ENCODE results near the gene CXCL10. TPM values are rescaled to one million over a fixed set of nuclear protein-coding genes. Genes with fewer than 3 reads are reported as not detected.

CXCL10 gene
- total RNA-seq, 1 donor from 2014 or later: not detected

- Mint-ChIP-seq H3K36me3 (no peaks in the 10 kb centered on the region), H3K27me3 (ENCODE audit: insufficient read depth, low read depth) (peaks cover 2% of the 10 kb centered on the region), H3K4me1 (peaks cover 17% of the 10 kb centered on the region), H3K4me3 (no peak overlapping the region), H3K9me3 (no peaks in the 10 kb centered on the region), H3K27ac (peak overlapping the region; percentile 87)
- H3K4me3 ChIP-seq: no peak overlapping the region
- TF ChIP-seq EZH2 (IDR thresholded peaks at IDR 0.05): no peak
- TF ChIP-seq CTCF (IDR thresholded peaks at IDR 0.05): no peak
- no peak for TF ChIP-seq EZH2phosphoT487 (IDR thresholded peaks at IDR 0.05)
- no peak overlapping the region for H3K27ac ChIP-seq
- no peaks in the 10 kb centered on the region for H3F3A ChIP-seq (ENCODE audit: low read depth)
- no peaks in the 10 kb centered on the region for H3K79me2 ChIP-seq (ENCODE audit: low read depth)
- peak; percentile 36 for DNase-seq (ENCODE audit: low spot score)
- no peaks in the 10 kb centered on the region for H3K36me3 ChIP-seq
- H3K4me2 ChIP-seq: peak overlapping the region; percentile 12
- no peaks in the 10 kb centered on the region for H3K9me3 ChIP-seq (ENCODE audit: low read depth)
- peak overlapping the region; percentile 2 for H3K9ac ChIP-seq
- peaks cover 10% of the 10 kb centered on the region for H3K4me1 ChIP-seq
- no peaks in the 10 kb centered on the region for H3K27me3 ChIP-seq
- no peaks in the 10 kb centered on the region for H4K20me1 ChIP-seq (ENCODE audit: low read depth)
- H2AFZ ChIP-seq (replicated peaks): peak overlapping the region; percentile 95
Measured at GRCh38 chr4:76011700-76012387, 11.5 kb downstream of the CXCL10 start.

GRCh38 chr4:76011018-76011670 lies 12.2 kb downstream of the CXCL10 start:
- Histone ChIP-seq H3F3A (ENCODE audit: low read depth) (no peaks in the 10 kb centered on the region), H3K79me2 (ENCODE audit: low read depth) (no peaks in the 10 kb centered on the region), H3K4me3 (no peak overlapping the region), H3K27me3 (no peaks in the 10 kb centered on the region), H4K20me1 (ENCODE audit: low read depth) (no peaks in the 10 kb centered on the region), H3K9me3 (ENCODE audit: low read depth) (no peaks in the 10 kb centered on the region), H3K27ac (no peak overlapping the region), H3K9ac (no peak overlapping the region), H2AFZ (replicated peaks) (peak overlapping the region; percentile 95), H3K4me2 (no peak overlapping the region), H3K36me3 (no peaks in the 10 kb centered on the region), H3K4me1 (peaks cover 10% of the 10 kb centered on the region)
- Mint-ChIP-seq H3K27ac (no peak overlapping the region), H3K27me3 (ENCODE audit: insufficient read depth, low read depth) (peaks cover 2% of the 10 kb centered on the region), H3K36me3 (no peaks in the 10 kb centered on the region), H3K4me3 (no peak overlapping the region), H3K9me3 (no peaks in the 10 kb centered on the region), H3K4me1 (peaks cover 17% of the 10 kb centered on the region)
- no peak for DNase-seq (ENCODE audit: low spot score)
- TF ChIP-seq EZH2phosphoT487 (IDR thresholded peaks at IDR 0.05): no peak
- no peak for TF ChIP-seq CTCF (IDR thresholded peaks at IDR 0.05)
- TF ChIP-seq EZH2 (IDR thresholded peaks at IDR 0.05): no peak

GRCh38 chr4:76010576-76010975 lies 12.7 kb downstream of the CXCL10 start:
- Mint-ChIP-seq H3K9me3 (no peaks in the 10 kb centered on the region), H3K27ac (no peak overlapping the region), H3K4me3 (no peak overlapping the region), H3K4me1 (peaks cover 17% of the 10 kb centered on the region), H3K27me3 (ENCODE audit: insufficient read depth, low read depth) (peaks cover 2% of the 10 kb centered on the region), H3K36me3 (no peaks in the 10 kb centered on the region)
- TF ChIP-seq CTCF (IDR thresholded peaks at IDR 0.05): no peak
- no peak for TF ChIP-seq EZH2phosphoT487 (IDR thresholded peaks at IDR 0.05)
- no peak for TF ChIP-seq EZH2 (IDR thresholded peaks at IDR 0.05)
- peaks cover 10% of the 10 kb centered on the region for H3K4me1 ChIP-seq
- no peaks in the 10 kb centered on the region for H3K36me3 ChIP-seq
- no peak overlapping the region for H3K4me3 ChIP-seq
- no peaks in the 10 kb centered on the region for H3K79me2 ChIP-seq (ENCODE audit: low read depth)
- H3K4me2 ChIP-seq: no peak overlapping the region
- no peak overlapping the region for H3K9ac ChIP-seq
- peak overlapping the region; percentile 95 for H2AFZ ChIP-seq (replicated peaks)
- H3K27me3 ChIP-seq: no peaks in the 10 kb centered on the region
- no peaks in the 10 kb centered on the region for H3F3A ChIP-seq (ENCODE audit: low read depth)
- H3K9me3 ChIP-seq (ENCODE audit: low read depth): no peaks in the 10 kb centered on the region
- no peak overlapping the region for H3K27ac ChIP-seq
- no peaks in the 10 kb centered on the region for H4K20me1 ChIP-seq (ENCODE audit: low read depth)
- no peak for DNase-seq (ENCODE audit: low spot score)

Data from neural progenitor cell (in vitro differentiated cells).